Measurements from ENCODE around the gene MATCAP1. TPM values are rescaled to one million over a fixed set of nuclear protein-coding genes. Genes with fewer than 3 reads are reported as not detected.
A peak's percentile ranks its signal among the peaks of the same experiment; 100 is the strongest.

Gene MATCAP1
- total RNA-seq, 2 donors from 2014 or later = 50.2 to 63.8 TPM

- no peaks in the 10 kb centered on the region for H3K9me3 Mint-ChIP-seq
- H3K27me3 ChIP-seq (ENCODE audit: control insufficient read depth, insufficient read depth, low read length, poor library complexity, severe bottlenecking) = peaks cover 21% of the 10 kb centered on the region
- no peaks in the 10 kb centered on the region for H3K36me3 Mint-ChIP-seq (ENCODE audit: low read depth)
Observed at GRCh38 chr16:67184453-67184994, 761 bp upstream of the MATCAP1 start.

DNA sequence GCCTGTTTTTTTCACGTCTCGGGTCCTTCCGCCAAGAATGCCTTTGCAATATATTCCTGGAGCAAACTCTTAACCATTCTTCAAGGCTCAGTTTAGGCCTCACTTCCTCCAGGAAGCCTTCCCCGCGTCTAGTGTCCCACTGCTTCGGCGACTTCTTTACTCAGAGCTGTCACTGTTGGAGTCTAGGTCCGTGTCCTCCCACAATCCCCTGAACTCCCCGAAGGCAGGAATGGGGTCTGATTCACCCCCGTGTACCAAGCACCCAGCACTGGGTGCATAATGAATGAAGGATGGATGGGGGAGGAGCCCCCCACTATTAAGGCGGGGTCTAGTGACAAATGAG is 508 bp downstream of the MATCAP1 start:
- no peaks in the 10 kb centered on the region for H3K9me3 ChIP-seq (ENCODE audit: control insufficient read depth, low read length)
- DNase-seq = no peak
- Mint-ChIP-seq H3K9me3 (no peaks in the 10 kb centered on the region), H3K27ac (no peak overlapping the region), H3K36me3 (ENCODE audit: low read depth) (no peaks in the 10 kb centered on the region), H3K4me3 (no peak overlapping the region), H3K27me3 (ENCODE audit: insufficient read depth) (peaks cover 25% of the 10 kb centered on the region), H3K4me1 (peaks cover 14% of the 10 kb centered on the region)
- TF ChIP-seq CTCF (conservative IDR thresholded peaks at IDR 0.05) = no peak
- H3K9ac ChIP-seq (ENCODE audit: extremely low read depth, low read length, poor library complexity, severe bottlenecking) = peak overlapping the region; percentile 82
- H3K27ac ChIP-seq (ENCODE audit: low read depth, low read length) = peak overlapping the region; percentile 99
- H3K4me1 ChIP-seq (ENCODE audit: control insufficient read depth, insufficient read depth, low read length) = peaks cover 6% of the 10 kb centered on the region
- H3K27me3 ChIP-seq (ENCODE audit: control insufficient read depth, insufficient read depth, low read length, poor library complexity, severe bottlenecking) = peaks cover 29% of the 10 kb centered on the region
- WGBS, 2 experiments (ENCODE audit: insufficient coverage in 1 of 2, insufficient read length in 1 of 2) = 13 to 15% methylated on average over 6 to 11 of the region's 11 CpGs
- peaks cover 7% of the 10 kb centered on the region for H3K36me3 ChIP-seq (ENCODE audit: control insufficient read depth, insufficient read depth, low read length)
- peak overlapping the region; percentile 84 for H3K4me3 ChIP-seq (ENCODE audit: low read length)

More at GRCh38 chr16:67184453-67184994, 761 bp upstream of the MATCAP1 start:
- Histone ChIP-seq H3K4me1 (ENCODE audit: control insufficient read depth, insufficient read depth, low read length) (peaks cover 6% of the 10 kb centered on the region), H3K27ac (ENCODE audit: low read depth, low read length) (no peak overlapping the region), H3K9ac (ENCODE audit: extremely low read depth, low read length, poor library complexity, severe bottlenecking) (no peak overlapping the region), H3K9me3 (ENCODE audit: control insufficient read depth, low read length) (no peaks in the 10 kb centered on the region), H3K4me3 (ENCODE audit: low read length) (peak overlapping the region; percentile 84), H3K36me3 (ENCODE audit: control insufficient read depth, insufficient read depth, low read length) (peaks cover 7% of the 10 kb centered on the region)
- DNase-seq = peak; percentile 76
- Mint-ChIP-seq H3K4me1 (peaks cover 14% of the 10 kb centered on the region), H3K27me3 (ENCODE audit: insufficient read depth) (peaks cover 23% of the 10 kb centered on the region), H3K4me3 (no peak overlapping the region), H3K27ac (no peak overlapping the region)
- 14 to 15% methylated on average over 15 to 59 of the region's 59 CpGs for WGBS, 2 experiments (ENCODE audit: insufficient coverage in 1 of 2, insufficient read length in 1 of 2)
- TF ChIP-seq CTCF (conservative IDR thresholded peaks at IDR 0.05) = no peak

GRCh38 chr16:67182288-67182687 is 1.5 kb downstream of the MATCAP1 start:
- TF ChIP-seq CTCF (conservative IDR thresholded peaks at IDR 0.05) = no peak
- peaks cover 31% of the 10 kb centered on the region for H3K27me3 Mint-ChIP-seq (ENCODE audit: insufficient read depth)
- no peak overlapping the region for H3K4me3 Mint-ChIP-seq
- H3K27ac Mint-ChIP-seq = no peak overlapping the region
- Histone ChIP-seq H3K36me3 (ENCODE audit: control insufficient read depth, insufficient read depth, low read length) (peaks cover 7% of the 10 kb centered on the region), H3K4me3 (ENCODE audit: low read length) (peak overlapping the region; percentile 84), H3K27me3 (ENCODE audit: control insufficient read depth, insufficient read depth, low read length, poor library complexity, severe bottlenecking) (peaks cover 35% of the 10 kb centered on the region), H3K9me3 (ENCODE audit: control insufficient read depth, low read length) (no peaks in the 10 kb centered on the region), H3K9ac (ENCODE audit: extremely low read depth, low read length, poor library complexity, severe bottlenecking) (no peak overlapping the region), H3K27ac (ENCODE audit: low read depth, low read length) (no peak overlapping the region), H3K4me1 (ENCODE audit: control insufficient read depth, insufficient read depth, low read length) (peaks cover 6% of the 10 kb centered on the region)
- 90 to 100% methylated on average over 1 to 2 of the region's 2 CpGs for WGBS, 2 experiments (ENCODE audit: insufficient coverage in 1 of 2, insufficient read length in 1 of 2)
- no peak for DNase-seq
- no peaks in the 10 kb centered on the region for H3K9me3 Mint-ChIP-seq
- H3K36me3 Mint-ChIP-seq (ENCODE audit: low read depth) = no peaks in the 10 kb centered on the region
- peaks cover 17% of the 10 kb centered on the region for H3K4me1 Mint-ChIP-seq

Data from endodermal cell (in vitro differentiated cells).